ENCODE data around the gene CBX6.

CBX6 gene

GRCh38 chr22:38850399-38850798 lies 21.6 kb downstream of the CBX6 start:
- H3K4me3 Mint-ChIP-seq = no peak overlapping the region
- DNase-seq (ENCODE audit: low spot score in 2 of 2) = no peak
- H3K27ac Mint-ChIP-seq (ENCODE audit: low read depth) = no peak overlapping the region
- H3K4me1 Mint-ChIP-seq = no peaks in the 10 kb centered on the region
- H3K36me3 Mint-ChIP-seq (ENCODE audit: insufficient read depth) = no peaks in the 10 kb centered on the region
- no peak for ATAC-seq (replicated peaks; ENCODE audit: extremely low read depth, poor library complexity, severe bottlenecking)
- no peaks in the 10 kb centered on the region for H3K27me3 Mint-ChIP-seq
- H3K9me3 Mint-ChIP-seq = no peaks in the 10 kb centered on the region

DNA sequence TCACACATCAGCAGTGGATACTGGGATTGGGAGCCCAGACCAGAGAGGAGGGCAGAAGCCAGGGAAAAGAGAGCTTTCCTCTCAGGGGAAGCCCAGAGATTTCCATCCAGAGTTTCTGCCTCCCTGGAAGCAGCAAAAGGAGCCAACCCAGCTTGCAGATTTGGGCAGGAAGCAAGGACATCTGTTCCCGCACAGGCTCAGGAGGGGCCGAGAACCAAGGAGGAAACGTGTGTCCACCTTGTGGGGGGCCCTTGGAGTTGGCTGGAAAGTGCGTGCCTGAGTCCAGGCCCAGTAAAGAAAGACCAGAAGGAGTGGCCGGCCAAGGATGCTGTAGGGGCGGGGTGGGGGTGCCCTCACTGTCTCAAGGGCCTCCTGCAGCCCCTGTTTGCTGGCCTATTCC lies 22.2 kb downstream of the CBX6 start:
- no peak overlapping the region for H3K27ac Mint-ChIP-seq (ENCODE audit: low read depth)
- ATAC-seq (replicated peaks; ENCODE audit: extremely low read depth, poor library complexity, severe bottlenecking) = no peak
- no peaks in the 10 kb centered on the region for H3K9me3 Mint-ChIP-seq
- no peaks in the 10 kb centered on the region for H3K36me3 Mint-ChIP-seq (ENCODE audit: insufficient read depth)
- no peaks in the 10 kb centered on the region for H3K4me1 Mint-ChIP-seq
- no peak overlapping the region for H3K4me3 Mint-ChIP-seq
- no peak for DNase-seq (ENCODE audit: low spot score in 2 of 2)
- H3K27me3 Mint-ChIP-seq = no peaks in the 10 kb centered on the region

GRCh38 chr22:38846412-38846811 lies 25.6 kb downstream of the CBX6 start:
- Mint-ChIP-seq H3K4me1 (peaks cover 17% of the 10 kb centered on the region), H3K4me3 (no peak overlapping the region), H3K36me3 (ENCODE audit: insufficient read depth) (peaks cover 4% of the 10 kb centered on the region), H3K9me3 (no peaks in the 10 kb centered on the region), H3K27me3 (peaks cover 10% of the 10 kb centered on the region), H3K27ac (ENCODE audit: low read depth) (no peak overlapping the region)
- no peak for ATAC-seq (replicated peaks; ENCODE audit: extremely low read depth, poor library complexity, severe bottlenecking)
- DNase-seq (ENCODE audit: low spot score in 2 of 2) = no peak

- H3K4me1 Mint-ChIP-seq = peaks cover 26% of the 10 kb centered on the region
- DNase-seq (ENCODE audit: low spot score in 2 of 2) (no peak), ATAC-seq (replicated peaks; ENCODE audit: extremely low read depth, poor library complexity, severe bottlenecking) (no peak)
- peak overlapping the region; percentile 57 for H3K4me3 Mint-ChIP-seq
- no peak overlapping the region for H3K27ac Mint-ChIP-seq (ENCODE audit: low read depth)
- H3K36me3 Mint-ChIP-seq (ENCODE audit: insufficient read depth) = peaks cover 4% of the 10 kb centered on the region
- no peaks in the 10 kb centered on the region for H3K9me3 Mint-ChIP-seq
- H3K27me3 Mint-ChIP-seq = peaks cover 10% of the 10 kb centered on the region
Observed at GRCh38 chr22:38845004-38845740, 26.8 kb downstream of the CBX6 start.

- DNase-seq (ENCODE audit: low spot score in 2 of 2) = no peak
Observed at GRCh38 chr22:38844315-38845003, 27.6 kb downstream of the CBX6 start.

GRCh38 chr22:38843657-38844314 lies 28.2 kb downstream of the CBX6 start, which contains the start of gene NPTXR:
TSS of gene NPTXR (minus strand) at chr22:38844028.
- Mint-ChIP-seq H3K9me3 (no peaks in the 10 kb centered on the region), H3K4me1 (peaks cover 33% of the 10 kb centered on the region), H3K27me3 (peaks cover 10% of the 10 kb centered on the region), H3K4me3 (peak within 1 kb of the TSS; percentile 81), H3K36me3 (ENCODE audit: insufficient read depth) (peaks cover 4% of the 10 kb centered on the region), H3K27ac (ENCODE audit: low read depth) (peak within 1 kb of the TSS; percentile 46)
- peak; percentile 60 for ATAC-seq (replicated peaks; ENCODE audit: extremely low read depth, poor library complexity, severe bottlenecking)
- DNase-seq (ENCODE audit: low spot score in 2 of 2) = peak in 1 of 2 donors; percentile 25

More at GRCh38 chr22:38844315-38845003, 27.6 kb downstream of the CBX6 start:
- Mint-ChIP-seq H3K36me3 (ENCODE audit: insufficient read depth) (peaks cover 4% of the 10 kb centered on the region), H3K9me3 (no peaks in the 10 kb centered on the region), H3K4me3 (peak overlapping the region; percentile 57), H3K4me1 (peaks cover 33% of the 10 kb centered on the region), H3K27me3 (peaks cover 10% of the 10 kb centered on the region), H3K27ac (ENCODE audit: low read depth) (peak overlapping the region; percentile 46)
- no peak for ATAC-seq (replicated peaks; ENCODE audit: extremely low read depth, poor library complexity, severe bottlenecking)

GRCh38 chr22:38843201-38843656 lies 28.8 kb downstream of the CBX6 start:
- H3K4me3 Mint-ChIP-seq = peak overlapping the region; percentile 81
- H3K36me3 Mint-ChIP-seq (ENCODE audit: insufficient read depth) = peaks cover 4% of the 10 kb centered on the region
- no peak overlapping the region for H3K27ac Mint-ChIP-seq (ENCODE audit: low read depth)
- peaks cover 33% of the 10 kb centered on the region for H3K4me1 Mint-ChIP-seq
- no peaks in the 10 kb centered on the region for H3K9me3 Mint-ChIP-seq
- peaks cover 10% of the 10 kb centered on the region for H3K27me3 Mint-ChIP-seq
- ATAC-seq (replicated peaks; ENCODE audit: extremely low read depth, poor library complexity, severe bottlenecking) (peak; percentile 86), DNase-seq (ENCODE audit: low spot score in 2 of 2) (peak; percentile 27 to 38)

GRCh38 chr22:38842512-38843200 lies 29.4 kb downstream of the CBX6 start:
- peaks cover 4% of the 10 kb centered on the region for H3K36me3 Mint-ChIP-seq (ENCODE audit: insufficient read depth)
- peaks cover 33% of the 10 kb centered on the region for H3K4me1 Mint-ChIP-seq
- H3K27ac Mint-ChIP-seq (ENCODE audit: low read depth) = no peak overlapping the region
- ATAC-seq (replicated peaks; ENCODE audit: extremely low read depth, poor library complexity, severe bottlenecking) (no peak), DNase-seq (ENCODE audit: low spot score in 2 of 2) (no peak)
- no peaks in the 10 kb centered on the region for H3K9me3 Mint-ChIP-seq
- H3K27me3 Mint-ChIP-seq = peaks cover 10% of the 10 kb centered on the region
- H3K4me3 Mint-ChIP-seq = peak overlapping the region; percentile 81

DNA sequence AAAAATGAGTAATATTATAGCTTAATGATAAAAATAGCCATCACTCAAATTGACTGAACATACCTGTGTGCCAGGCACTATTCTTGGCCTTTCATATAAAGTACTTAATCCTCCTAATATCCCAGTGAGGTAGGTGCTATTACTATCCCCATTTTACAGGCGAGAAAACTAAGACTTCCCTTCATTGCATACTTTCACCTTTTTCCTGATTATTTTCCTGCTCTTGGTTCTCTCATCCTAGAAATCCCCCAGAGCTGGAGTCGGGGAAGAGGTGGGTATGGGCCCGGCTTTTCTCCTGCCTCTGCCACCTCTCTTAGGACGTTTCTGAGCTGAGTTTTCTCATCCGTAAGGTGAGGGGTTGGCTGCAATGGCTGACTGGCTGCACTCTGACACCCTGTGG lies 30.4 kb downstream of the CBX6 start:
- ATAC-seq (replicated peaks; ENCODE audit: extremely low read depth, poor library complexity, severe bottlenecking) (no peak), DNase-seq (ENCODE audit: low spot score in 2 of 2) (no peak)
- H3K36me3 Mint-ChIP-seq (ENCODE audit: insufficient read depth) = peaks cover 4% of the 10 kb centered on the region
- no peak overlapping the region for H3K4me3 Mint-ChIP-seq
- H3K9me3 Mint-ChIP-seq = no peaks in the 10 kb centered on the region
- H3K27ac Mint-ChIP-seq (ENCODE audit: low read depth) = no peak overlapping the region
- peaks cover 38% of the 10 kb centered on the region for H3K4me1 Mint-ChIP-seq
- peaks cover 10% of the 10 kb centered on the region for H3K27me3 Mint-ChIP-seq

DNA sequence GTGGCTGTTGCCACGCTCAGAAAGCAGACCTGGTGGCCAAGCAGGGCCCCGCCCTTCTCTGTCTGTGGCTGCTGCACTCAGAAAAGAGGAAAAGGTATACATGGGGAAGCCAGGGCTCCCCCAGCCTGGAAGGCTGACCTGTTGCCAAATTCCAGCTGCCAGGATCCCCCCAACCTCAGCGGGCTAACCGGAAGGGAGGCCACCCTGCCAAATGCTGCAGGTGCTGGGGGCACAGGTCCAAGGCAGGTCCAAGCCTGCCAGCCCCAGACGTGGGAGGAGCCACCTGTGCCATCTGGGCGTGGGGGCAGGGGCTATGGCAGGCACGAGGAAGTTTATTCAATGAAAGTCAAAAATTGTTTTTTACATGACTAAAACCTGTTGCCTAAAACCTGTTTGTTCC lies 30.8 kb downstream of the CBX6 start:
- Mint-ChIP-seq H3K4me1 (peaks cover 38% of the 10 kb centered on the region), H3K27me3 (peaks cover 10% of the 10 kb centered on the region), H3K4me3 (no peak overlapping the region), H3K36me3 (ENCODE audit: insufficient read depth) (peaks cover 4% of the 10 kb centered on the region), H3K9me3 (no peaks in the 10 kb centered on the region), H3K27ac (ENCODE audit: low read depth) (no peak overlapping the region)
- ATAC-seq (replicated peaks; ENCODE audit: extremely low read depth, poor library complexity, severe bottlenecking) = no peak
- DNase-seq (ENCODE audit: low spot score in 2 of 2) = no peak

DNA sequence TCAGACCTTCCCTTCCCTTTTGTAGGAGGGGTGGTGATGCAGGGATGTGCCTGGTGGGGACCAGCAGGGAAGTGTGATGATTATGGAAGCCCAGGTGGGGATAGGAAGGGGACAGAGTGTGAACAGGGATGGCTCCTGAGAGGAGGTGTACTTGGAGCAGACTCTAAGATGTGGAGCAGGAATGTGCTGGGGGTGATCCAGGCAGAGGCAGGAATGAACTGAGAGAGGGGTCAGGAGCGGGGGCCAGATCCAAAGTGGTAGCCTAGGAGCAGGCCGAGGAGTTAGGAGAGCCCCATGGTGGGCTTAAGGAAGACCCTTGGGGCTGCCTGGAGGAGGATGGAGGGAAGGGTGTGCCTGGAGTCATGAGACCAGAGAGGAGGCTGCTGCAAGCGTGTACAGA lies 31.9 kb downstream of the CBX6 start:
- DNase-seq (ENCODE audit: low spot score in 2 of 2) (no peak), ATAC-seq (replicated peaks; ENCODE audit: extremely low read depth, poor library complexity, severe bottlenecking) (no peak)
- no peaks in the 10 kb centered on the region for H3K9me3 Mint-ChIP-seq
- peaks cover 4% of the 10 kb centered on the region for H3K36me3 Mint-ChIP-seq (ENCODE audit: insufficient read depth)
- H3K4me3 Mint-ChIP-seq = no peak overlapping the region
- H3K4me1 Mint-ChIP-seq = peaks cover 38% of the 10 kb centered on the region
- H3K27ac Mint-ChIP-seq (ENCODE audit: low read depth) = no peak overlapping the region
- H3K27me3 Mint-ChIP-seq = peaks cover 10% of the 10 kb centered on the region

DNA sequence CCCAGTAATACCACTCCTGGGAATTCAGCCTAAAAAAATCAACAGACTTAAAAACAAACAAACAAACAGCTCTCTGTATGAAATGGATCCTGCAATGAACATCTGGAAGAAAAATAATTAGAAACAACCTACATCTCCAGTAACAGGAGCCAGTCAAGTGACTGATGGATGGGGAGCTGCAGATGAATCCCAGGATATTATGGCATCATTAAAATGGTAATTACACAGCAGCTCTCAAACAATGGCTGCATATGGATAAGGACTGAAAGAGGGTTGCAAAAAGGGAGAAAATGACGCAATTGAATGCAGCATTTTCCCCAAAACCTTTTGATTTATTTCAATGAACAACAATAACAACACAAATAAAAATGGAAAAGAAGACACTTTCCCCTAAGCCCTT lies 32.3 kb downstream of the CBX6 start:
- DNase-seq (ENCODE audit: low spot score in 2 of 2) (no peak), ATAC-seq (replicated peaks; ENCODE audit: extremely low read depth, poor library complexity, severe bottlenecking) (no peak)
- Mint-ChIP-seq H3K4me1 (peaks cover 38% of the 10 kb centered on the region), H3K27me3 (peaks cover 10% of the 10 kb centered on the region), H3K27ac (ENCODE audit: low read depth) (no peak overlapping the region), H3K9me3 (no peaks in the 10 kb centered on the region), H3K4me3 (no peak overlapping the region), H3K36me3 (ENCODE audit: insufficient read depth) (peaks cover 4% of the 10 kb centered on the region)

All from central memory CD8-positive, alpha-beta T cell (primary cell).